K562 (cell line): ENCODE data around the gene ZIC2.

ENCODE experiments used
- EZH2 ChIP-seq: IDR thresholded peaks from 2 replicates; pipeline ENCODE4 v1.6.1; 2012; ENCODE audit warnings: low read depth, mild to moderate bottlenecking, inconsistent platforms, low read length, borderline replicate concordance
- FOS ChIP-seq: IDR thresholded peaks from 3 replicates; pipeline ENCODE4 v1.6.1; 2011; ENCODE audit not compliant: insufficient read length; ENCODE audit errors: extremely low read depth
- GTF2E2 ChIP-seq: fragments of 200-800 bp; sonication (Bioruptor generic); IDR thresholded peaks from 2 replicates; pipeline ENCODE4 v1.6.1; 2016; ENCODE audit warnings: missing genetic modification characterization, missing compliant biosample characterization
- HMGN3 ChIP-seq: IDR thresholded peaks from 2 replicates; pipeline ENCODE4 v1.6.1; 2011; ENCODE audit warnings: borderline replicate concordance, low read depth, mild to moderate bottlenecking, mixed read lengths, low read length; ENCODE audit not compliant: insufficient read length; ENCODE audit errors: extremely low read depth
- POLR2A ChIP-seq: fragments of 450-650 bp; conservative IDR thresholded peaks from 2 replicates; pipeline ENCODE4 v1.6.1; 2016
- ZNF780A ChIP-seq: fragments of 250-450 bp; sonication (Bioruptor Pico); IDR thresholded peaks from 2 replicates; pipeline ENCODE4 v1.5.0; 2021; ENCODE audit warnings: mild to moderate bottlenecking
- TF ChIP-seq, protein P1 (sequence below): fragments of 450-650 bp; IDR thresholded peaks from 2 replicates; pipeline ENCODE4 v1.6.1; 2016
- TF ChIP-seq, protein P2 (sequence below), 3 experiments: IDR thresholded peaks in 2 of 3; conservative IDR thresholded peaks in 1 of 3; 2 replicates each; pipeline ENCODE4 v1.5.1; 2011 to 2012; ENCODE audit warnings: low read length in 3 of 3, mild to moderate bottlenecking in 3 of 3, control low read depth in 2 of 3, improper control_type of control experiment in 1 of 3, inconsistent platforms in 1 of 3, low read depth in 1 of 3, mixed read lengths in 1 of 3, moderate library complexity in 1 of 3; ENCODE audit not compliant: insufficient read depth in 2 of 3
- TF ChIP-seq, protein P3 (sequence below): sonication (generic); formaldehyde crosslinking; IDR thresholded peaks from 2 replicates; pipeline ENCODE4 v1.8.1; 2022; ENCODE audit warnings: missing genetic modification reagents

DNA sequence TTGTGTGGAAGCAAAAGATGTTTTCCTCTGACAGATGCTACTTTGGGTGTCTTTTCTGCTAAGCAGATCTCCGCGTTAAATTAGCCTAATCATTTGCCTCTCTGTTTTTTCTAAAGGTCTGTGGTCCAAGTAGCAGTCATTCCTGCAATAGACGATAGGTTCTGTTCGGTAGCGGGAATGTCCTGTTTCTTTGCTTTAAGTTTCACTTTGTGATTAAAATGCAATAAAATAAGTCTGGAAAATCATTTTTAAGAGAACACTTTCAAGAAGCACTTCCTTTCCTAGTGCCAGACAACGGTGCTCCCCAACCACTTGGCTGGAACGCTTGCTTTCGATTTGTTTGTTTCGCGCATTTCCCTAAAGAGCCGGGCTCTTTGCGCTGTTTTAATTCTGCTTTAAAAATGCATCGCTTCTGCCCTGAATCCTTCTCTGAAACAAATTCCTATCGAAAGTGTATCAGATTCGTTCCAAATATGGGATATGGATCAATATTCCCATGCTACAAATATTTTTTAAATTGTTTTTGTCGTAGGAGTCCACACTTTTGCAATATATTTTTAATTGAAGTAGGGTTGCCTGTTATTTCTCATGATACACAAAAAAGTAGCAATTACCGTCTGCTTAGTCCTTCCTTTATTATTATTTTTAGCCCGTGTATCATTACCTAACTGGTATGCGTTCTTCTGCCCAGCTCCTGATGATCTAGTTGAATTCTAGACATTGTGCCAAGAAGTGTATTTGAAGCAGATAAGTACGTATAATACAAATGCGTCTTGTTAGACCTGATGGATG is 14.2 kb downstream of the ZIC2 start:
- TF ChIP-seq FOS (no peak), EZH2 (no peak), HMGN3 (no peak), GTF2E2 (tag) (no peak), ZNF780A (CRISPR knock-in tag) (no peak), POLR2A (no peak)
- TF ChIP-seq, protein P1, sequence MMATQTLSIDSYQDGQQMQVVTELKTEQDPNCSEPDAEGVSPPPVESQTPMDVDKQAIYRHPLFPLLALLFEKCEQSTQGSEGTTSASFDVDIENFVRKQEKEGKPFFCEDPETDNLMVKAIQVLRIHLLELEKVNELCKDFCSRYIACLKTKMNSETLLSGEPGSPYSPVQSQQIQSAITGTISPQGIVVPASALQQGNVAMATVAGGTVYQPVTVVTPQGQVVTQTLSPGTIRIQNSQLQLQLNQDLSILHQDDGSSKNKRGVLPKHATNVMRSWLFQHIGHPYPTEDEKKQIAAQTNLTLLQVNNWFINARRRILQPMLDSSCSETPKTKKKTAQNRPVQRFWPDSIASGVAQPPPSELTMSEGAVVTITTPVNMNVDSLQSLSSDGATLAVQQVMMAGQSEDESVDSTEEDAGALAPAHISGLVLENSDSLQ, result no peak
- TF ChIP-seq, protein P2, sequence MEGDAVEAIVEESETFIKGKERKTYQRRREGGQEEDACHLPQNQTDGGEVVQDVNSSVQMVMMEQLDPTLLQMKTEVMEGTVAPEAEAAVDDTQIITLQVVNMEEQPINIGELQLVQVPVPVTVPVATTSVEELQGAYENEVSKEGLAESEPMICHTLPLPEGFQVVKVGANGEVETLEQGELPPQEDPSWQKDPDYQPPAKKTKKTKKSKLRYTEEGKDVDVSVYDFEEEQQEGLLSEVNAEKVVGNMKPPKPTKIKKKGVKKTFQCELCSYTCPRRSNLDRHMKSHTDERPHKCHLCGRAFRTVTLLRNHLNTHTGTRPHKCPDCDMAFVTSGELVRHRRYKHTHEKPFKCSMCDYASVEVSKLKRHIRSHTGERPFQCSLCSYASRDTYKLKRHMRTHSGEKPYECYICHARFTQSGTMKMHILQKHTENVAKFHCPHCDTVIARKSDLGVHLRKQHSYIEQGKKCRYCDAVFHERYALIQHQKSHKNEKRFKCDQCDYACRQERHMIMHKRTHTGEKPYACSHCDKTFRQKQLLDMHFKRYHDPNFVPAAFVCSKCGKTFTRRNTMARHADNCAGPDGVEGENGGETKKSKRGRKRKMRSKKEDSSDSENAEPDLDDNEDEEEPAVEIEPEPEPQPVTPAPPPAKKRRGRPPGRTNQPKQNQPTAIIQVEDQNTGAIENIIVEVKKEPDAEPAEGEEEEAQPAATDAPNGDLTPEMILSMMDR (IDR thresholded peaks at IDR 0.05 in 2 of 3, conservative IDR thresholded peaks at IDR 0.05 in 1 of 3; ENCODE audit: insufficient read depth in 2 of 3, low read depth in 1 of 3, low read length in 3 of 3), result no peak
- TF ChIP-seq, protein P3, sequence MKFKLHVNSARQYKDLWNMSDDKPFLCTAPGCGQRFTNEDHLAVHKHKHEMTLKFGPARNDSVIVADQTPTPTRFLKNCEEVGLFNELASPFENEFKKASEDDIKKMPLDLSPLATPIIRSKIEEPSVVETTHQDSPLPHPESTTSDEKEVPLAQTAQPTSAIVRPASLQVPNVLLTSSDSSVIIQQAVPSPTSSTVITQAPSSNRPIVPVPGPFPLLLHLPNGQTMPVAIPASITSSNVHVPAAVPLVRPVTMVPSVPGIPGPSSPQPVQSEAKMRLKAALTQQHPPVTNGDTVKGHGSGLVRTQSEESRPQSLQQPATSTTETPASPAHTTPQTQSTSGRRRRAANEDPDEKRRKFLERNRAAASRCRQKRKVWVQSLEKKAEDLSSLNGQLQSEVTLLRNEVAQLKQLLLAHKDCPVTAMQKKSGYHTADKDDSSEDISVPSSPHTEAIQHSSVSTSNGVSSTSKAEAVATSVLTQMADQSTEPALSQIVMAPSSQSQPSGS (CRISPR knock-in tag), result no peak
